ENCODE data around the gene SMIM41. TPM values are rescaled to one million over a fixed set of nuclear protein-coding genes. Genes with fewer than 3 reads are reported as not detected.

The SMIM41 gene
- total RNA-seq, 4 donors from 2014 or later = 4.0 to 12.8 (median 4.6) TPM

- H3K9me3 ChIP-seq = no peaks in the 10 kb centered on the region
- H3K36me3 ChIP-seq = peaks cover 0 to 55% of the 10 kb centered on the region in 2 donors
- WGBS, 2 donors (ENCODE audit: low coverage in 1 of 2) = 45 to 71% methylated on average over 3 to 5 of the region's 21 CpGs
- no peak for ATAC-seq
- no peaks in the 10 kb centered on the region for H3K27me3 ChIP-seq
- peak overlapping the region in 1 of 2 donors; percentile 70 for H3K4me3 ChIP-seq
- peak overlapping the region; percentile 11 to 100 (median 97) for H3K27ac ChIP-seq
- H3K4me1 ChIP-seq = peaks cover 0 to 88% (median 12%) of the 10 kb centered on the region in 3 donors
- TF ChIP-seq POLR2A (IDR thresholded peaks at IDR 0.05) = no peak
Observed at GRCh38 chr12:52054231-52054832, 25.2 kb upstream of the SMIM41 start.

DNA sequence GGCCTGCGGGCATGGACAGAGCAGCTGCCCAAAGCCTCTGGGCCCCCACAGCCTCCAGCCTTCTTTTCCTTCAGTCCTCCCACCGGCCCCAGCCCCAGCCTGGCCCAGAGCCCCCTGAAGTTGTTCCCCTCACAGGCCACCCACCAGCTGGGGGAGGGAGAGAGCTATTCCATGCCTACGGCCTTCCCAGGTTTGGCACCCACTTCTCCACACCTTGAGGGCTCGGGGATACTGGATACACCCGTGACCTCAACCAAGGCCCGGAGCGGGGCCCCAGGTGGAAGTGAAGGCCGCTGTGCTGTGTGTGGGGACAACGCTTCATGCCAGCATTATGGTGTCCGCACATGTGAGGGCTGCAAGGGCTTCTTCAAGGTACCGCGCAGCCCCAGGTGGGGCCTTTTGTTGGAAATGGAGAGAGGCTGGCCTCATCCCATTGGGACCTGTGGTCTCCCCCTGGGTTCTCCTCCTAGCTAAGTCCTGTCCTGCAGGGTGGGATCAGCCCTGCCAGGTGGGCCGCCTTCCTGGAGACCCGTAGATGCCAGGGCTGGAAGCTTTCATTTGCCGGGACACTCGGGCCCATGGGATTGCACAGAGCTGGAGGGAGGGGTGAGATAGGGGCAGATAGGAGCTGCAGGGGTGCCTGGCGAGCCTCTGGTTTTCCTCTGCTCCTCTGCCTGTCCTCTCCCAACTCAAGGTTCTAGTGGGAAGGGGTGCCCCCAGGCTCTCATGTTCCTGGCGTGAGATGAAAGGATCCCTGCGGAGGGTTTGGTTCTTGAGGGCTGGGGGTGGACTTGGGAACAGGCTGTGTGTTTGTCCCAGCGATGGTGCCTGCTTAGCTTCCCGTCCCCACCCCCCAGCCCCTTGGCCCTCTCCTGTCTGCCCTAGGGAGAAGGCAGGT, 24.4 kb upstream of the SMIM41 start:
- Histone ChIP-seq H3K4me1 (peaks cover 0 to 91% (median 9%) of the 10 kb centered on the region in 3 donors), H3K27ac (peak overlapping the region; percentile 11 to 100 (median 97)), H3K27me3 (no peaks in the 10 kb centered on the region), H3K4me3 (peak overlapping the region in 1 of 2 donors; percentile 70), H3K9me3 (no peaks in the 10 kb centered on the region), H3K36me3 (peaks cover 0 to 63% of the 10 kb centered on the region in 2 donors)
- TF ChIP-seq POLR2A (IDR thresholded peaks at IDR 0.05) (peak in 1 of 2 donors; percentile 9), CTCF (IDR thresholded peaks at IDR 0.05) (no peak)
- ATAC-seq = no peak
- 80 to 100% methylated on average over 1 of the region's 21 CpGs for WGBS, 2 donors (ENCODE audit: low coverage in 1 of 2)

GRCh38 chr12:52055731-52056711, 23.5 kb upstream of the SMIM41 start:
- peak; percentile 0 for ATAC-seq
- H3K27ac ChIP-seq = peak overlapping the region; percentile 17 to 100 (median 97)
- WGBS, 2 donors (ENCODE audit: low coverage in 1 of 2) = 60% methylated on average over 3 of the region's 27 CpGs; no CpG with 5 or more reads in 1 of the 2 donors

GRCh38 chr12:52056801-52057637, 22.5 kb upstream of the SMIM41 start:
- H3K36me3 ChIP-seq = peaks cover 0 to 64% of the 10 kb centered on the region in 2 donors
- no peaks in the 10 kb centered on the region for H3K9me3 ChIP-seq
- WGBS, 2 donors (ENCODE audit: low coverage in 1 of 2) = 0 to 80% methylated on average over 1 to 6 of the region's 23 CpGs
- H3K27me3 ChIP-seq = no peaks in the 10 kb centered on the region
- peak overlapping the region; percentile 17 to 100 (median 97) for H3K27ac ChIP-seq
- H3K4me3 ChIP-seq = peak overlapping the region in 1 of 2 donors; percentile 36
- peaks cover 0 to 82% (median 5%) of the 10 kb centered on the region in 3 donors for H3K4me1 ChIP-seq
- TF ChIP-seq POLR2AphosphoS5 (IDR thresholded peaks at IDR 0.05) (no peak), CTCF (IDR thresholded peaks at IDR 0.05) (no peak), POLR2A (IDR thresholded peaks at IDR 0.05) (no peak), EP300 (IDR thresholded peaks at IDR 0.05) (no peak)
- ATAC-seq = peak; percentile 2

More at GRCh38 chr12:52055731-52056711, 23.5 kb upstream of the SMIM41 start:
- no peaks in the 10 kb centered on the region for H3K9me3 ChIP-seq
- no peaks in the 10 kb centered on the region for H3K27me3 ChIP-seq
- peak overlapping the region in 1 of 2 donors; percentile 70 for H3K4me3 ChIP-seq
- peak; percentile 15 for TF ChIP-seq POLR2AphosphoS5 (IDR thresholded peaks at IDR 0.05)
- TF ChIP-seq EP300 (IDR thresholded peaks at IDR 0.05) = no peak
- peak in 1 of 2 donors; percentile 11 for TF ChIP-seq POLR2A (IDR thresholded peaks at IDR 0.05)
- H3K36me3 ChIP-seq = peaks cover 0 to 64% of the 10 kb centered on the region in 2 donors
- peaks cover 0 to 85% (median 5%) of the 10 kb centered on the region in 3 donors for H3K4me1 ChIP-seq

All from gastroesophageal sphincter (tissue), 4 donors.